ENCODE measurements around the gene AJAP1. TPM values are rescaled to one million over a fixed set of nuclear protein-coding genes. Genes with fewer than 3 reads are reported as not detected.

AJAP1 gene
- total and polyA plus RNA-seq, 3 donors from 2014 or later = 5.0 to 5.8 (median 5.4) TPM

DNA sequence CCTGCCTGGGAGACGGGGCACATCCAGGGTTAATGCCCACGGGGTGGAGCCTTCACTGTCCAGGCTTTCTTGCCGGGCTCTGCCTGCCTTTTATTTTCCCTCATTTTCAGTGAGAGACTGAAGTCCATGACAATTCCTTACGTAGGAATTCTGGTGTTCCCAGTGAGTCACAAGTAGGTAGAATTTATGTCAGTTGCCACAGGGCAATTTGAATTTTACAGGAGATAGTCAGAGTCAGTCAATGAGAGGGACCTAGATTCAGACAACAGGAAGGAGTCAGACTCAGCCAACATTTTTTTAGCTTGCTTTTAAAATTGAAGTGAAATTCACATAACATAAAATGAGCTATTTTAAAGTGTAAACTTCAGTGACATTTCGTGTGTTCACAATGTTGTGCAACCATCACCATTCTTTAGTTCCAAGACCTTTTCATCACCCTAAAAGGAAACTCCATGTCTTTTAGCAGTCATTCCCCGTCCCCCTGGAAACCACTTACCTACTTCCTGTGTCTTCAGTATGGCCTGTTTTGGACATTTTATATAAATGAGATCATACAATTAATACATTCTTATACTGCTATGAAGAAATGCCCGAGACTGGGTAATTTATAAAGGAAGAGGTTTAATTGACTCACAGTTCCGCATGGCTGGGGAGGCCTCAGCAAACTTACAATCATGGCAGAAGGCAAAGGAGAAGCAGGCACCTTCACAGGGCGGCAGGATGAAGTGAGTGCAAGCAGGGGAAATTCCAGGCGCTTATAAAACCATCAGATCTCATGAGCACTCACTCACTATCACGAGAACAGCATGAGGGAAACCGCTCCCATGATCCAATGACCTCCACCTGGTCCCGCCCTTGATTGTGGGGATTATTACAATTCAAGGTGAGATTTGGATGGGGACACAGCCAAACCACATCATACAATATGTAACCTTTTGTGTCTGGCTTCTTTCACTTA lies 14.6 kb downstream of the AJAP1 start:
- TF ChIP-seq, protein P1, sequence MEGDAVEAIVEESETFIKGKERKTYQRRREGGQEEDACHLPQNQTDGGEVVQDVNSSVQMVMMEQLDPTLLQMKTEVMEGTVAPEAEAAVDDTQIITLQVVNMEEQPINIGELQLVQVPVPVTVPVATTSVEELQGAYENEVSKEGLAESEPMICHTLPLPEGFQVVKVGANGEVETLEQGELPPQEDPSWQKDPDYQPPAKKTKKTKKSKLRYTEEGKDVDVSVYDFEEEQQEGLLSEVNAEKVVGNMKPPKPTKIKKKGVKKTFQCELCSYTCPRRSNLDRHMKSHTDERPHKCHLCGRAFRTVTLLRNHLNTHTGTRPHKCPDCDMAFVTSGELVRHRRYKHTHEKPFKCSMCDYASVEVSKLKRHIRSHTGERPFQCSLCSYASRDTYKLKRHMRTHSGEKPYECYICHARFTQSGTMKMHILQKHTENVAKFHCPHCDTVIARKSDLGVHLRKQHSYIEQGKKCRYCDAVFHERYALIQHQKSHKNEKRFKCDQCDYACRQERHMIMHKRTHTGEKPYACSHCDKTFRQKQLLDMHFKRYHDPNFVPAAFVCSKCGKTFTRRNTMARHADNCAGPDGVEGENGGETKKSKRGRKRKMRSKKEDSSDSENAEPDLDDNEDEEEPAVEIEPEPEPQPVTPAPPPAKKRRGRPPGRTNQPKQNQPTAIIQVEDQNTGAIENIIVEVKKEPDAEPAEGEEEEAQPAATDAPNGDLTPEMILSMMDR (IDR thresholded peaks at IDR 0.05) = no peak
- no peak for TF ChIP-seq POLR2A (IDR thresholded peaks at IDR 0.05)
- Histone ChIP-seq H3K4me3 (no peak overlapping the region), H3K4me1 (no peaks in the 10 kb centered on the region), H3K36me3 (ENCODE audit: low read depth, missing control alignments) (no peaks in the 10 kb centered on the region), H3K9me3 (no peaks in the 10 kb centered on the region), H3K27me3 (no peaks in the 10 kb centered on the region), H3K27ac (no peak overlapping the region)
- WGBS, 2 donors = 72 to 74% methylated on average over 13 of the region's 13 CpGs
- no peak for DNase-seq
- intact Hi-C loops (cut with DNase I; ENCODE audit: low total_unique reads) = no loop called here

DNA sequence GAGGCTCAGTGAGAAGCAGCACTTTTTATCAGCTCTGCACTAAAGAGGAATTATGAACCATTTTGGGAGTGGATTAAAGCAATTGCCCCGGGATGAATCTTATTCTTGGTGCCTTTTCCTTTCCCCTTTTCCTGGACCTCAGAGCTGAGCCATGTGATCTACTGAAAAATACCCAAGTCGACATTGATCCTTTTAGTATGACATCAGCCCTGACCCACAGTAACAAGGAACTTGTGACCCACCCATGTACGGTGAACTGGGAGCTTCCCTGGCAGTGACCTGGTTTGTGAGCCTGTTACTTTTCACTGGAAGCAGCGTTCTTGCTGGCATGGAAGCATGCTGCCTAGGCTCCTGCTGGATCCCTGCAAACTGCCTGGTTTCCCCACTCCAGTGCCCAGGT lies 15.9 kb downstream of the AJAP1 start:
- TF ChIP-seq, protein P1 (IDR thresholded peaks at IDR 0.05) = no peak
- no peak for TF ChIP-seq POLR2A (IDR thresholded peaks at IDR 0.05)
- H3K27me3 ChIP-seq = no peaks in the 10 kb centered on the region
- no peaks in the 10 kb centered on the region for H3K36me3 ChIP-seq (ENCODE audit: low read depth, missing control alignments)
- no peaks in the 10 kb centered on the region for H3K4me1 ChIP-seq
- no peak overlapping the region for H3K4me3 ChIP-seq
- no peak overlapping the region for H3K27ac ChIP-seq
- WGBS, 2 donors = 73% methylated on average over 4 of the region's 4 CpGs
- no peak for DNase-seq
- intact Hi-C loops (cut with DNase I; ENCODE audit: low total_unique reads) = no loop called here
- H3K9me3 ChIP-seq = no peaks in the 10 kb centered on the region

DNA sequence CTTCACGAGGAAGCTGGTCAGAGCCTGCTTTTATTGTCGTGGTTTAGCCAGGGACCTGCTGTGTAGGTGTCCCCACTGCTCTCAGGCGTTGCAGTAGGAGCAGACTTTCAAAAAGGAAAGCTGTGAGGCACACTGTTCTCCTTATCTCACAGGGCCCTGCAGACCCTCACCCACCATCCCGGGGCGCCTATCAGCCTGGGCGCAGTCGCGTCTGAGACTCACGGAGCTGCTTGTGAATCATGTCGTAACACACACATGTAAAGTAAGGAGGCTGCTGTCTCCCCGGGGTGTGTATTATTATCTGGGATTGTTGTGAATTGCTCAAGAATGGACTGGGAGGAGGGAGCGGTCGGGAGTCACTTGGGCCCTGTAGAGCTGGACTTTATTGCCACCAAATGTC lies 17.4 kb downstream of the AJAP1 start:
- H3K27ac ChIP-seq = no peak overlapping the region
- no peak for DNase-seq
- H3K9me3 ChIP-seq = no peaks in the 10 kb centered on the region
- no peaks in the 10 kb centered on the region for H3K27me3 ChIP-seq
- WGBS, 2 donors = 88 to 89% methylated on average over 13 of the region's 13 CpGs
- H3K4me3 ChIP-seq = no peak overlapping the region
- TF ChIP-seq, protein P1 (IDR thresholded peaks at IDR 0.05) = no peak
- no peak for TF ChIP-seq POLR2A (IDR thresholded peaks at IDR 0.05)
- no peaks in the 10 kb centered on the region for H3K36me3 ChIP-seq (ENCODE audit: low read depth, missing control alignments)
- intact Hi-C loops (cut with DNase I; ENCODE audit: low total_unique reads) = no loop called here
- no peaks in the 10 kb centered on the region for H3K4me1 ChIP-seq

DNA sequence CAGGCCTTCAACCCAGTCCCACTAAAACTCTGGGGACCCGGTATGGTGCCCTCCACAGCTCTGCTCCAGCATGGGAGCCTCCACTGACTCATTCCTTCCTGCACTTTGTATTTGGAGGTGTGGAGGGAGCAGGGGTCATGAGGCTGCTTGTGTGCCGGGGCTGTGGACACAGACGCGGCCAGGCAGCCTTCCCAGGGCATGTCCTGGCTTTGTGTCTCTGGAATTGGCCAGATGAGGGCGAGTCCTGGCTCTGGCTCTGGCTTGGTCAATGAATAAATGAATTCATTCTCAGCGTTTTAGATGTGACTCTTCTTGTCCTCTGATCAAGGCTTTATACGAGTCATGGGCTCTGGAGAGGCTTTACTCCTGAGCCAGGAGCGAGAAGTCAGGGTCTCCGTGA lies 19.1 kb downstream of the AJAP1 start:
- Histone ChIP-seq H3K27ac (no peak overlapping the region), H3K4me3 (no peak overlapping the region), H3K9me3 (no peaks in the 10 kb centered on the region), H3K4me1 (no peaks in the 10 kb centered on the region), H3K27me3 (no peaks in the 10 kb centered on the region), H3K36me3 (ENCODE audit: low read depth, missing control alignments) (no peaks in the 10 kb centered on the region)
- TF ChIP-seq, protein P1 (IDR thresholded peaks at IDR 0.05) = no peak
- no peak for TF ChIP-seq POLR2A (IDR thresholded peaks at IDR 0.05)
- intact Hi-C loops (cut with DNase I; ENCODE audit: low total_unique reads) = no loop called here
- 56 to 81% methylated on average over 9 of the region's 9 CpGs for WGBS, 2 donors
- DNase-seq = no peak

Data from testis (tissue), 3 donors.